GM18511 (cell line): ENCODE measurements around the gene DIRAS3.
"Not testable (repeated sequence)": the region's sequence is repeated elsewhere in the genome, so short reads cannot be mapped to it uniquely, and the experiment has no call there.

Experiments
- ATAC-seq: cut with Tn5 transposase; IDR thresholded peaks from one replicate; pipeline ENCODE4 v1.9.1; 2021; ENCODE audit warnings: mild to moderate bottlenecking, moderate library complexity; ENCODE audit not compliant: unreplicated experiment

The DIRAS3 gene, protein sequence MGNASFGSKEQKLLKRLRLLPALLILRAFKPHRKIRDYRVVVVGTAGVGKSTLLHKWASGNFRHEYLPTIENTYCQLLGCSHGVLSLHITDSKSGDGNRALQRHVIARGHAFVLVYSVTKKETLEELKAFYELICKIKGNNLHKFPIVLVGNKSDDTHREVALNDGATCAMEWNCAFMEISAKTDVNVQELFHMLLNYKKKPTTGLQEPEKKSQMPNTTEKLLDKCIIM

GRCh38 chr1:68049941-68050878, at the start of gene DIRAS3:
DIRAS3 (minus strand) TSS chr1:68050627; CDS start chr1:68047297, 3,330 bp downstream.
- no peak for ATAC-seq

- no peak for ATAC-seq
These were observed 43.3 kb upstream of the DIRAS3 start for GRCh38 chr1:68093737-68094136.

- ATAC-seq = no peak
These were observed 36.8 kb upstream of the DIRAS3 start for GRCh38 chr1:68087184-68087583.

DNA sequence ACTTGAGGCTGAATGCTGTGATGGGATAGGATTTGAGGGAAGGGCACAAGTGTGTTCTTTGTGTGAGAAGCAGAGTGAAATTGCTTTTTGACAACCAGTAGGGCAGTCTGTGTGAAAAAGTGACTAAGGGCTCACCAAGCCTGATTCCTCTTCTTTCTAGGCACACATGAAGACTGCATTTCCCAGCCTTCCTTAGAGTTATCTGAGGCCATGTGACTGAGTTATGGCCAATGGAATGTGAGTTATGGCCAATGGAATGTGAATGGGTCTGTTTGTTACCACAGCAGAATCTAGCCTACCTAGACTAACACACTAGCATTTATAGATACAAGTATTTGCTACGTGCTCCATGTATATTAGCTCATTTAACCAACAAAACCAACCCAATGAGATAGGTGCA, 35.3 kb upstream of the DIRAS3 start:
- no peak for ATAC-seq

DNA sequence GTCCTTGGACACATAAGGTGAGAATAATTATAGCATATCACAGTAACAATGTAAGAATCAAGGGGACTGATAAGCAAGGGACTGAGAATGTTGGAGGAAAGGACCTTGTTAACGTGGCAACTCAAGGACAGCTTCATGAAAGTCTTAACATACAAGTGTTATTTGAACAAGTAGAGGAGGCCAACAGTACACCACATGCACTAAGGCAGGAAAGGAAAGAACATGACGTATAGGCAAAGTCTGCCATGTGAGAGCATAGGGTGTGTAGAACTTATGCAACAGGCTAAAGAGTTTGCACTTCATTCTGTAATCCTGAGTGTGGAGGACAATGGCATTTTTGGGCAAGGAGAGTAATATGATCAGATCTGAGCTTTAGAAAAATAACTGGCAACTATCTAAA, 33.3 kb upstream of the DIRAS3 start:
- no peak for ATAC-seq

GRCh38 chr1:68081775-68082283, 31.4 kb upstream of the DIRAS3 start:
- no peak for ATAC-seq

GRCh38 chr1:68078647-68079046, 28.2 kb upstream of the DIRAS3 start:
- ATAC-seq = no peak

DNA sequence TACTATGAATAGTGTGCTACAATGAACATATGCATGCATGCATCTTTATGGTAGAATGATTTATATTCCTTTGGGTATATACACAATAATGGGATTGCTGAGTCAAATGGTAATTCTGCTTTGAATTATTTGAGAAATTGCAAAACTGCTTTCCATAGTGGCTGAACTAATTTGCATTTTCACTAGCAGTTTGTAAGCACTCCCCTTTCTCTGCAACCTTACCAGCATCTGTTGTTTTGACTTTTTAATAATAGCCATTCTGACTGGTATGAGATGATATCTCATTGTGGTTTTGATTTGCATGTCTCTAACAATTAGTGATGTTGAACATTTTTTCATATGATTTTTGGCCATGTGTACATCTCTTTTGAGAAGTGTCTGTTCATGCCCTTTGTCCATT, 24.0 kb upstream of the DIRAS3 start:
- no peak for ATAC-seq

DNA sequence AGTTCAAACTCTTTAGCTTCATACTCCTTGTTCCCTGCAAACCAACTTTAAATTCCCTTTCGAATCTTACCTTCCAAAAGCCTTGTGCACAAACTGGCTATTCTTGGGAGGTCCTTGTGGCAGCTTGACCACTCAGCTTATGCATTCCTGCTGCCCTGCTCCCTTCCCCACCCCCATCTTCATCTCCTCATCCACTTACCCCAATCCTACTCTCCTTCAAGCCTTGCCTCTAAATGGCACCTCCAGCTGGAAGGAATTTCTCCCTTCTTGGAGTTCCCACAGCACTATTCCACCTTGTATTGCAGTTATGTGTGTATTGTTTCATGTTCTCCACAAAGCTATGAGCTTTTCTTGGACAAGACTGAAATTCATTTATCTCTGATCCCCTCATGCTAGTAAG, 15.3 kb upstream of the DIRAS3 start:
- no peak for ATAC-seq

DNA sequence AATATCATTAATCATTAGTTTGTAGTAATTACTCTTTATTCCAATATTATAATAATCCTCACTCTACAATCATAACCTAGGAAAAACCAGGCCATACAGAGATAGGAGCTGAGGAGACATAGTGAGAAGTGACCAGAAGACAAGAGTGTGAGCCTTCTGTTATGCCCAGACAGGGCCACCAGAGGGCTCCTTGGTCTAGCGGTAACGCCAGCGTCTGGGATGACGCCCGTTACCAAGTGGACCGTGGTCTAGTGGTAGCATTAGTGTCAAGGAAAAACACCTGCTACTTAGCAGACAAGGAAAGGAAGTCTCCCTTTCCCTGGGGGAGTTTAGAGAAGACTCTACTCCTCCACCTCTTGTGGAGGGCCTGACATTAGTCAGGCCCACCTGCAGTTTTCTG, 7.6 kb upstream of the DIRAS3 start:
- ATAC-seq = not testable (repeated sequence)

DNA sequence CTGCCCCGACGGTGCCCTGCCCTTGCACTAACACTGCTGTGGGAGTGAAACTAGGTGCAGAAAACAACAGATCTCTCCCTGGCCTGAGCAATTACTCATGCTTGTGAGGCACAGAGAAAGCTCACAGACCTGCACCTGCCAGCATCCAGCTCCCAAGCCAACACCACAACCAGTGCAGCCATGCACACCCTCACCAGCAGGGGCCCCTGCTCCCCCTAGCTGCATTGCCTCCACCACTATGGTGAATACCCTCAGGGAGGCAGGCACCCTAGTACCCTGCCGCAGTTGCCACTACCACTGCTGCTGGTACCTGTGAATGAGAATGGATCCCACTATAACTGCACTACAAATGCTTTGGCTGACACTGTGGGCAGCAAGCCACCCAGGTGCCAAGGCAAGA, 7.1 kb upstream of the DIRAS3 start:
- ATAC-seq = no peak

GRCh38 chr1:68057050-68057449, 6.6 kb upstream of the DIRAS3 start:
- ATAC-seq = no peak

GRCh38 chr1:68051475-68051874, 1.0 kb upstream of the DIRAS3 start:
- no peak for ATAC-seq

- no peak for ATAC-seq
These were observed 2.8 kb downstream of the DIRAS3 start for GRCh38 chr1:68047659-68048026.

- ATAC-seq = no peak
These were observed 3.4 kb downstream of the DIRAS3 start for GRCh38 chr1:68046885-68047658.

DNA sequence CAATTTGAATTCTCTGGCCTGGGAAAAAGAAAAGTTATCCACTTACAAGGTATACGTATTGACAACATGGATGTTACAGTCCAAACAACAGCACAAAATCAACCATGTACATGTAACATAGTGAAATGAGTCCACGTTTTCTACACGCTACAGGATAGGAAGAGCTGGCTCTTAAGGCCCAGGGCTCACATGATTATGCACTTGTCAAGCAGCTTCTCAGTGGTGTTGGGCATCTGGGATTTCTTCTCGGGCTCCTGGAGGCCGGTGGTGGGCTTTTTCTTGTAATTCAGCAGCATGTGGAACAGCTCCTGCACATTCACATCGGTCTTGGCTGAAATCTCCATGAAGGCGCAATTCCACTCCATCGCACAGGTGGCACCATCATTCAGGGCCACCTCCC, 4.0 kb downstream of the DIRAS3 start:
- no peak for ATAC-seq

- no peak for ATAC-seq
These were observed 4.8 kb downstream of the DIRAS3 start for GRCh38 chr1:68045511-68046180.

GRCh38 chr1:68043443-68044090, 6.9 kb downstream of the DIRAS3 start:
- no peak for ATAC-seq

DNA sequence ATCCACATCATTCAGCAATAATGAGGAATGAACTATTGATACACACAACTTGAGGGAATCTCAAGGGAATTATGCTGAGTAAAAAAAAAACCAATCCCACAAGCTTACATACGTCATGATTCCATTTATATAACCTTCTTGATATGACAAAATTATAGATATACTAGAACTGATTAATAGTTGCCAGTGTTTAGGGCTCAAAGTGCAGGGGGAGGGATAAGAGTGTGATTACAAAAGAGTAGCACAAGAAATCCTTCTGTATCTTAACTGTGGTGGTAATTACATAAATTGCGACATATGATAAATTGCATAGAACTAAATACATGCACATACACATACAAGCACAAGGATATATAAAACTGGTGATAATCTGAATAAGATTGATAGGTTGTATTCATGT, 13.5 kb downstream of the DIRAS3 start:
- ATAC-seq = no peak

GRCh38 chr1:68029444-68029843, 21.0 kb downstream of the DIRAS3 start:
- ATAC-seq = no peak
